ENCODE measurements around the gene ATP1B3.
A peak's percentile ranks its signal among the peaks of the same experiment; 100 is the strongest.
"Not testable (repeated sequence)": the region's sequence is repeated elsewhere in the genome, so short reads cannot be mapped to it uniquely, and the experiment has no call there.

ATP1B3 gene

DNA sequence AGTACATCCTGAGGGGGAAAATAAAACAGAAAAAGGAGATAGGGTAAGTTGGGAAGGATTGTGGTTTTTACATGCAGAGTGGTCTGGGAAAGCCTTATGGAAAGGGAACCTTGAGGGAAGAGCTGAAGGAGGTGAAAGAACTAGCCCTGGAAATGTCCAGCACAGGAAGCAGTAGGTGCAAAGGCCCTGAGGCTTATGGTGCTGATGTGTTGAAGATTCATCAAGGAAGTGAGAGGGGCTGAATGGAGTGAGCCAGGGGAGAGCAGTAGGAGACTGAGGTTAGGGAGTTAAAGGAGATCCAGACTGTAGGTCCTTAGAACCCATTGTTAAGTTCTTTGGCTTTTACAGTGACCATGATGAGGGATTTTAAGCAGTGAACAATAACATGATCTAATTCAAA lies 33.0 kb downstream of the ATP1B3 start:
- DNase-seq = no peak

DNA sequence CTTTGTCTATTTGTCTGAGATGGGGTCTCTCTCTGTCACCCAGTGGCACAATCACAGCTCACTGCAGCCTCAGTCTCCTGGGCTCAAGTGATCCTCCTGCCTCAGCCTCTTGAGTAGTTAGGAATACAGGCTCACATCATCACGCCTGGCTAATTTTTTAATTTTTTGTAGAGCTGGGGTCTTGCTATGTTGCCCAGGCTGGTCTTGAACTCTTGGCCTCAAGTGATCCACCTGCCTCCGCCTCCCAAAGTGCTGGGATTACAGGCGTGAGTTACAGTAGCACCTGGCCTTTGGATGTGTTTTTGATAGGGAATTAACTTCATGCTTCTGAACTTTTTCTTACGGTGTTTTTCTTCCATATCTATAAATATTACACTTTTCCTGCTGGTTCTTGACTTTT lies 33.5 kb downstream of the ATP1B3 start:
- DNase-seq = not testable (repeated sequence)

GRCh38 chr3:141913150-141913811 lies 36.8 kb downstream of the ATP1B3 start:
- peak; percentile 44 to 54 for DNase-seq

DNA sequence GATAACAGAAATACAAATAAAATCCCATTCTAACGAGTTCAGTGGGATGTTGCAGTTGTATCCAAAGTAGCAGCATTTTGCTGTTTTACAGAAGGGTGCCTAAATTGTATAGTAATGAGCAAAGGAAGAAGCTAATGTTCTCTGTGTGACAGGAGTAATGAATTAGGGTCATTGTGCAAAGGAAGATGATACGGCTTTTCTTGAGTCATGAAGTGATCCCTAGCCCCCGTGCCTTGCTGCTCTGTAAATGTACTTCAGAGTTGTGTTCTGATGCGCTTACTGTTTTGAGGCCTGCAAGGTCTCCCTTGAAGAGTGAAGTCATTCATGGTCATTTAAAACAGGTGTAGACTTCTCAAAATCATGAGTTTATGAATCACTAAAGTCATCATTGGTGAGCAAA lies 37.9 kb downstream of the ATP1B3 start:
- no peak for DNase-seq

DNA sequence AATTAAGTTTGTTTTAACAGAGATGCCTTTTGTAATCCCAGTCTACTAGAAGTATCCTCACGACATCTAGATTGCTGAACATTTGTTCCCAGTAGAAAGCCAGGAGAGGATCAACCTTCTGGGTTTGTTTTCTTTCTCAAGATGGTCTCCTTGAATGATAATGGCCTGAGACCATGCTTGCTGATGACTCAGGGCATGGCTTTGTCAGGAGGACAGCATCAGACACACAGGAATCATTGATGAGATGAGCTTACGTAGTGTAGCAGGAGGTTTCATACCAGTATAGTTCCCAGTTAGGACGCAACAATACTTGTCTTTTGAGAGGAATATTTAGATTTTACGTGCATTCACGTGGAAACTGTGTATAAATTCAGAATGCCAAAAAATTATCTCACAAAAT lies 38.6 kb downstream of the ATP1B3 start:
- no peak for DNase-seq

GRCh38 chr3:141915766-141916165 lies 39.3 kb downstream of the ATP1B3 start:
- DNase-seq = no peak

DNA sequence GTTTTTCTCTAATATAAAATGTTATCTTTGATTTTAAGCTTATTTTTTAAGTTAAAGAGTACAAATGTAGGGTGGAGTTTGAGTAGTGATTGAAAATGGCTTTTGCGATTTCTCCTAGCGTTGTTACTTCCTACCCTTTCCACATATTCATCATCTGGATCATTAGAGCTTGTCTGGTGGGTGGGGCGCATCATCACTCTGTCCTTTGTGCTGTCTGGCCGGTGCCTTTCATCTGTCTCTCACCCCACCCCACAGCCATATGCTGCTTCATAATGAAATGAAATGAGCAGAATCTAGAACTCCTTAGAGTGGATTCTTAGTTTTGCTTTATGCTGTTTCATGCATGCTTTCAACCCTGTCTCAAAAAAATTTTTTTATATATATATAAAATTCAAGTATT lies 44.3 kb downstream of the ATP1B3 start:
- no peak for DNase-seq

DNA sequence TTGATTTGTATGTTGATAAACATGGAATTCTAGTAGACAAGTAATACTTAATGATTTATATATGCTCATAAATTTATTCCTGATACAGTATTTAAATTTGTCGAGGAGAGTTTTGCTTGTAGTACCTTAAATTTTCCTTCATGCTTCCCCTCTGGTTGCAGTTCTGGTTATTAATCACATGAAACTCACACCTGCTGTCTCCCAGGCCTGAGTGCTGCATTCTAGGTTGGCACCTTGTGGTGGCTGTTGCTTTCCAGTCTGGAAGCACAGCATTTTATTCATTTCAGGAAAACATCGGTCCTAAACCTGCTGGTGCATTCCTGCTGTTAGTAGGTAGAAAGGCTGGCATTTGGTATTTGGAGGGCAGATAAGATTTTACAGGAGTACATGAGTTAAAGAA lies 44.9 kb downstream of the ATP1B3 start:
- no peak for DNase-seq

DNA sequence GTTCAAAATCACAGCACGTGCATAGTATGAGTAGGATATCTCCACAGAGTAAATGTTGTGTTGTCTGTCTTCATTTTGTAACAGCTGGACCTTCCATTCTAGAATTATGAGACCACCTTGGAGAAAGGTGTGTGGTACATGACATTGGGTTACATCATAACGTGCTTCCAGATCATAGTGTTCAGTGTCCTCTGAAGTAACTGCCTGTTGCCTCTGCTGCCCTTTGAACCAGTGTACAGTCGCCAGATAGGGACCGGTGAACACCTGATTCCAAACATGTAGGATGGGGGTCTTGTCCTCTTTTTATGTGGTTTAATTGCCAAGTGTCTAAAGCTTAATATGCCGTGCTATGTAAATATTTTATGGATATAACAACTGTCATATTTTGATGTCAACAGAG lies 49.2 kb downstream of the ATP1B3 start:
- DNase-seq = not testable (repeated sequence)

DNA sequence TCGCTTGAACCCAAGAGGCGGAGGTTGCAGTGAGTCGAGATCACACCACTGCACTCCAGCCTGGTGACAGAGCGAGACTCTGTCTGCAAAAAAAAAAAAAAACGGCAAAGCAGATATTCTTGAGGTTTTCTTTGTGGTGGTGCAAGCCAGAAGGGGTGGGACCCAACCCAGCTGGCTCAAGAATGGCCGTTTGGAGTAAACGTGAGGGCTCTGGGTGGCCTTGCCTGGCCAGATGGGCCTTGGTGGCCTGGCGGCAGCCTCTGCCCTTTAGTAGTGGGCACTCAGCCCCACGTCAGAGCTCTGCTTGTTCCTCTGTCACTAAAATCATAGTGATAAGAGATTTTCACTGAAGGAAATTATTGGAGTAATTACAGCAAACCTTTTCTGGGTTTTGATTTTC lies 50.5 kb downstream of the ATP1B3 start:
- no peak for DNase-seq

- DNase-seq = no peak
Observed at GRCh38 chr3:141928631-141929270, 52.3 kb downstream of the ATP1B3 start.

DNA sequence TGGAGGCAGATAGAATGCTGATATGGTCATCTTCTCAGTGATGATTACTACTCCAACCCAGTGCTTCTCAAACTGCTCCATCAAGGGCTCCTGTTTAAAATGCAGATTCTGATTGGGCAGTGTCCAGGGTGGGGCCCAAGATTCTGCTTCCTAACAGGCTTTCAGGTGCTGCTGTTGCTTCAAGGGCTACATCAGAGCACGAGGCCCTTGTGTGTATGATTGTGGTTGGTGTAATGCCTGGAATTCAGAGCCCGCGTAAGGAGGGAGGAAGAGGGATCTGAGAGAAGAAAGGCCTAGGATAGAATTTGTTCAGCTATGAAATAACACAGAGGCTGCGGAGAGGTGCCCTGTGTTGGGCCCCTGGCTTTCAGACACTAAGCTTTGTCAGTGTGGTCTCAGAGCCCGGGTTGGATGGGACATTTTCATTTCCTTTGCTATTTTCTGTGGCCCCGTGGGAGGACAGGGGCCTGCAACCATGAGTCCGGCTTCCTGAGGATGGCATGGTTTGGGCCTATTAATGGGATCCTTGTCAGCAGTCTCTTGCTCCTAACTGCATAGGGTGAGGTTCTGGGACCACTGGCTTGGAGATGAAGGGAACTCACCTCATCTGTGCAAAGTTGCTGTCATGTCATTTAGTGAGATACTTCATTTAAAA lies 53.0 kb downstream of the ATP1B3 start:
- DNase-seq = no peak

GRCh38 chr3:141930801-141931200 lies 54.4 kb downstream of the ATP1B3 start:
- DNase-seq = no peak

DNA sequence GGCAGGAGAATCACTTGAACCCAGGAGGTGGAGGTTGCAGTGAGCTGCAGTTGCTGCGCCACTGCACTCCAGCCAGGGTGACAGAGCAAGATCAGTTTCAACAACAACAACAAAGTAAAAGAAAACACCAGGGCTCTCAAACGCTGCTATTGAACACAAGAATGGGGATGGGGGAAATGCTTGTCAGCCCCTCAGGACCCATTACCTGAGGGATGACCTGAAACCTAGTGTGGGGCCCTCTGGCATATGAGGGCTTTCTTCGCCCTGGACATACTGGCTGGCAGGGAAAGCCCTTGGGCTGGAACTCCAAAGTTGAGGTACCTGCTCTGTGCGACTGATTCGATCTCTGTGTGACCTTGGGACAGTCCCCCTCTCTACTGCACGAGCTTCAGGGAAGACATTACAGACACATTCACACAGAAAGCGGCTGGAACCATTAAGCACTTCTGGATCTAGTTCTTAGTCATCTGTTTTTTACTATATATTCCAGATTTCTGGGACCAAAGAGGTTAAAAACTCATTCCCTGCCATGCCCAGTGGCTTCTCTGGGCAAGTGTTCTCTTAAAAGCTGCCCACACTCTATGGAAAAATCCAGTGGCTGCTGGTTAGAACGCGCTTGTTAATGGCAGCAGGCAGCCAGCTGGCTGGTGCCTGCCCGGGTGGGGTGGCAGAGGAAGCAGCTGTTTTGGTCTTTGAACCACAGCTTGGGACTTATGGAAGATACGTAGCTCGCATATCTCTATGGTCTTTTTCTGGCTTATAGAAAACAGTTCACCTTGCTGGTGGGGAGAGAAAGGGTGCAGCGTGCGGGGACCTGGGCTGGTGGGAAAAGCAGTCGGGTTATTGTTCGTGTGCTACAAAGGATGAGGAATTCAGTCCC lies 57.2 kb downstream of the ATP1B3 start:
- DNase-seq = no peak

DNA sequence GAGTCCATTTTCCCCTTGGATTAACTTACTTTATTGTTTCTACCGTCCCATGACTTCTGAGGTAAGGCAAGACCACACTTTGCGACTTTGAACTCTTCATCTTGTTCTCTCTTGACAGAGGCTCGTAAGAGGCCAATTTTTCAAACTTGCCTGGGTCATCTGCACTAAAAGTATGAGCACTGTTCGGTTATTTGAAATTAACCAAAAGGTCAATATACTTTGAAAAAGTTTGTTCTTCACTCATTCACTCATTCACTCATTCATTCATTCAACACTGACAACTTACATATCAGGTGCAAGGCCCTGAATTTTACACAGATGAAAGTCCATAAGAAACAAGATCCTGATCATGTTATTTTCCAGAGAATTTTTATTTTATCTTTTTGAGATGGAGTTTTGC lies 57.9 kb downstream of the ATP1B3 start:
- no peak for DNase-seq

- DNase-seq = no peak
Observed at GRCh38 chr3:141938011-141938500, 61.6 kb downstream of the ATP1B3 start.

- no peak for DNase-seq
Observed at GRCh38 chr3:141939759-141940158, 63.3 kb downstream of the ATP1B3 start.

GRCh38 chr3:141940194-141940776 lies 63.8 kb downstream of the ATP1B3 start:
- DNase-seq = no peak

GRCh38 chr3:141941093-141941492 lies 64.7 kb downstream of the ATP1B3 start:
- no peak for DNase-seq

- DNase-seq = no peak
Observed at GRCh38 chr3:141942006-141942405, 65.6 kb downstream of the ATP1B3 start.

DNA sequence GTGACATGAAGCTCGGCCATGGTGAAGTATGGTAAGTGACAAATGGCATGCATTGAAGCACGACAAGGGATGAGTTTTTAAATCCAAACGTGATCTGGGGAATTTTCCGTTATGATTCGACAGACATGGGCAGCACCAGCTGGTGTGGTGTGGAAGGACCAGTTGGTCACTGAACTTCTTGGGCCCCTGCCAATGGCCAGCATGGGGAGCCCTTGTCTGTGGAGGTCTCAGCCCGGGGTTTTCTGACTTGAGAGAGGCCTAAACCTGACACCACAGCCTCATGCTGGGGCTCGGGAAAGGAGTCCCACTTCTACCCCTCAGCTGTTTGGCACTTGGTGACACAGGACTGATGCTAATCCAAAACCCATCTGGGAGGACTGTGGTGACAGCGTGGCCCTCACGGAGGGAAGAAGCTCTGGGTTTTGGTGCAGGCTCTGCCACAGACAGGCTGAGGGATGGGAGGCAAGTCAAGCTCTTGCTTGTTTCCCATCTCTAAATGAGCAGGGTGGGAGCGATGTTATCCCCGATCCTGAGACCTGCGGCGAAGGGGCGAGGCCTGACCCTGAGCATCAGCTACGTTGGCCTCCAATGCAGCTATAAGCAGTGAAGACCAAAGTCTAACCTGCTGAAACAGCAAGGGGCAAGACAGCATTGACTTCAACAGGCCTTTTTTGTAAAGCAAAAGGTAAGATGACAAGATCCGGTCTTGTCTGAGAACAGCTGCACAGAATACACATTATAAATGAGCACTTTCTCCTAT lies 69.5 kb downstream of the ATP1B3 start:
- no peak for DNase-seq

GRCh38 chr3:141949399-141949798 lies 73.0 kb downstream of the ATP1B3 start:
- no peak for DNase-seq

Measured in activated CD4-positive, alpha-beta T cell treated with anti-CD3 and anti-CD28 coated beads for 4 hours (primary cell).